SH-SY5Y (cell line): ENCODE results near the gene TSPO.

Experiments
- GATA2 ChIP-seq: IDR thresholded peaks from 2 replicates; pipeline ENCODE4 v1.6.1; 2011; ENCODE audit warnings: mild to moderate bottlenecking, low read depth, low read length
- GATA3 ChIP-seq: IDR thresholded peaks from 2 replicates; pipeline ENCODE4 v1.6.1; 2011; ENCODE audit warnings: low read depth, mild to moderate bottlenecking, low read length, moderate library complexity

DNA sequence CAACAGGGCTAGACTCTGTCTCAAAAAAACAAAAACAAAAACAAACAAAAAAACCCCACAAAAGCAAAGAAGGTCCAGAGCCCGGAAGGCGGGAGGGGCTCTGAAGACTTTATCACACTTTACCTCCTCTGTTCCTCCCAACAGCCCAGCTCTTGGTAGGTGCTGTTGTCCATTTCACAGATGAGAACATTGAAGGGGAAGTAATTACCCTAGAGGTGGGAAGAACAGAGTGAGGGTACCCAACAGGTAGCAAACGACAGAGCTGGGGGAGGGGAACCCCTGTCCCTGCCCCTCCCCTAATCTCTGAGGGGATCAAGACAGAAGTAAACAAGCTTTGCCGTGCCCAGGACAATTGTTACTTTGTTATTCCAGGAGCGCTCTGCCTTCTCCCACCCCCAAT lies 41.8 kb upstream of the TSPO start:
- TF ChIP-seq GATA2 (no peak), GATA3 (no peak)
